Measurements from ENCODE around the gene SNRK. TPM values are rescaled to one million over a fixed set of nuclear protein-coding genes. Genes with fewer than 3 reads are reported as not detected.

SNRK gene
- total and polyA plus RNA-seq, 7 donors = 6.8 to 25.6 (median 18.8) TPM

DNA sequence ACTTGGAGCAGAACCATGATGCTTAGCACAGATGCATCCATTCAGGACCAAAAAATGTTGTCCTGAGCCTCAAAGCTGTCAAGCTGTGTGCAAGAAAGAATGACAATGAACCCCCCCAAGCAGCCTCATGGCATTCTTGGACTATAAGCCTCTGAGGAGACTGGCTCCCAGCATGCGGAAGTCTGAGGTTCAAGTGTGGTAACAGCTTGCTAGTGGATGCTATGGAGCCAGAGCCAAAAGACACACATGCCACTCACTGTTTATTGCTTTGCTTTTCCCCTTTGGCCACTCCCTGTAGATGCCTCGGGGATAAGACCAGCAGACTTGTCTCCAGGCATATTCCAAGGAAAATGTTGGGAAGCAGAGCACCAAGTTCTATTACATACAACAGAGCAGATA is 38.2 kb upstream of the SNRK start:
- Histone ChIP-seq H3K27me3 (ENCODE audit: insufficient read depth in 3 of 3, low read length in 2 of 3) (peaks cover 0 to 2% (median 1%) of the 10 kb centered on the region in 3 donors), H3K27ac (no peak overlapping the region), H3K9me3 (no peaks in the 10 kb centered on the region), H3K36me3 (ENCODE audit: insufficient read depth in 1 of 2, low read depth in 1 of 2) (no peaks in the 10 kb centered on the region), H3K4me3 (no peak overlapping the region), H3K4me1 (peaks cover 6% of the 10 kb centered on the region)
- WGBS, 3 donors = 27 to 46% (median 32%) methylated on average over 2 of the region's 2 CpGs
- TF ChIP-seq, protein P1, sequence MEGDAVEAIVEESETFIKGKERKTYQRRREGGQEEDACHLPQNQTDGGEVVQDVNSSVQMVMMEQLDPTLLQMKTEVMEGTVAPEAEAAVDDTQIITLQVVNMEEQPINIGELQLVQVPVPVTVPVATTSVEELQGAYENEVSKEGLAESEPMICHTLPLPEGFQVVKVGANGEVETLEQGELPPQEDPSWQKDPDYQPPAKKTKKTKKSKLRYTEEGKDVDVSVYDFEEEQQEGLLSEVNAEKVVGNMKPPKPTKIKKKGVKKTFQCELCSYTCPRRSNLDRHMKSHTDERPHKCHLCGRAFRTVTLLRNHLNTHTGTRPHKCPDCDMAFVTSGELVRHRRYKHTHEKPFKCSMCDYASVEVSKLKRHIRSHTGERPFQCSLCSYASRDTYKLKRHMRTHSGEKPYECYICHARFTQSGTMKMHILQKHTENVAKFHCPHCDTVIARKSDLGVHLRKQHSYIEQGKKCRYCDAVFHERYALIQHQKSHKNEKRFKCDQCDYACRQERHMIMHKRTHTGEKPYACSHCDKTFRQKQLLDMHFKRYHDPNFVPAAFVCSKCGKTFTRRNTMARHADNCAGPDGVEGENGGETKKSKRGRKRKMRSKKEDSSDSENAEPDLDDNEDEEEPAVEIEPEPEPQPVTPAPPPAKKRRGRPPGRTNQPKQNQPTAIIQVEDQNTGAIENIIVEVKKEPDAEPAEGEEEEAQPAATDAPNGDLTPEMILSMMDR (IDR thresholded peaks at IDR 0.05) = no peak
- DNase-seq (no peak), ATAC-seq (no peak)
- intact Hi-C loops (cut with DNase I) = no loop called here

DNA sequence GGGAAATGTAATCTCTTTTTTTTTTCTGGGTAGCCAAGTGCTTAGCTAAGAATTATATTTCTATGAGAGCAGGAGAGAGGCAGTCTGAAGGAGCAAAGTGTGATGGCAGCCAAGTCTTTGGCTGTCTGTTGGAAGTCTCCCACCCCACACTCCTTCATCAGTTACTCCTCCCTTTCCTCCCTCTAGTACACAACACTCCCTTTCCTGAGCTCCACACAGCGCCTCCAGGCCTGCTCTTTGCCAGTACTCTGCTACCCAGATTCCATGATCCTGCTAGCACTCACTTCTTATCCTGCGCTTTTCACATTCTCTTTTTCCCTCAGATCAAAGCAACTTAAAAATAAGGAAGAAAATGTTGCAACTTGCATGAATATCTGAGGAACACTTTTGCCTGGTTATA is 37.4 kb upstream of the SNRK start:
- WGBS, 3 donors = 77 to 93% (median 83%) methylated on average over 2 of the region's 2 CpGs
- no peak overlapping the region for H3K27ac ChIP-seq

DNA sequence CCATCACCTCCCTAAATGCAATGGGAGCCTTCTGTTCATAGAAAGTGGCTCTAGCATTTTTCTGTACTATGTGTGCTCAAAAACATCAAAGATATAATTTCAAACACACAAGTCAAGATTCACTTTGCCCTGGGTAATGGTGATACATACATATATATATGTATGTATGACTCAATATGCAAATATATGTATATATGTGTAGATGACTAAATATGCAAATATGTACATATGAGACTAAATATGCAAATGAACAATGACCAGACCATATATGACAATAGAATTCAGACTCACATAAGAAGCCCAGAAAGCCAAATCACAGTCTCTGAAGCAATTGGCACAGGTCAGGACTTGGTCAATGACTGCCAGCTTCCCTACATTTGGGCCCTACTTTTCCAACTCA is 36.9 kb upstream of the SNRK start:
- Histone ChIP-seq H3K27ac (no peak overlapping the region), H3K36me3 (ENCODE audit: insufficient read depth in 1 of 2, low read depth in 1 of 2) (no peaks in the 10 kb centered on the region), H3K4me3 (no peak overlapping the region), H3K27me3 (ENCODE audit: insufficient read depth in 3 of 3, low read length in 2 of 3) (peaks cover 0 to 2% (median 1%) of the 10 kb centered on the region in 3 donors), H3K9me3 (no peaks in the 10 kb centered on the region), H3K4me1 (peaks cover 6% of the 10 kb centered on the region)
- intact Hi-C loops (cut with DNase I) = no loop called here
- ATAC-seq = no peak
- no peak for DNase-seq
- TF ChIP-seq, protein P1 (IDR thresholded peaks at IDR 0.05) = no peak

More for the DNA sequence above, 37.4 kb upstream of the SNRK start:
- H3K36me3 ChIP-seq (ENCODE audit: insufficient read depth in 1 of 2, low read depth in 1 of 2) = no peaks in the 10 kb centered on the region
- H3K4me1 ChIP-seq = peaks cover 6% of the 10 kb centered on the region
- H3K9me3 ChIP-seq = no peaks in the 10 kb centered on the region
- H3K27me3 ChIP-seq (ENCODE audit: insufficient read depth in 3 of 3, low read length in 2 of 3) = peaks cover 0 to 2% (median 1%) of the 10 kb centered on the region in 3 donors
- intact Hi-C loops (cut with DNase I) = no loop called here
- no peak for DNase-seq
- TF ChIP-seq, protein P1 (IDR thresholded peaks at IDR 0.05) = no peak
- ATAC-seq = no peak
- H3K4me3 ChIP-seq = no peak overlapping the region

DNA sequence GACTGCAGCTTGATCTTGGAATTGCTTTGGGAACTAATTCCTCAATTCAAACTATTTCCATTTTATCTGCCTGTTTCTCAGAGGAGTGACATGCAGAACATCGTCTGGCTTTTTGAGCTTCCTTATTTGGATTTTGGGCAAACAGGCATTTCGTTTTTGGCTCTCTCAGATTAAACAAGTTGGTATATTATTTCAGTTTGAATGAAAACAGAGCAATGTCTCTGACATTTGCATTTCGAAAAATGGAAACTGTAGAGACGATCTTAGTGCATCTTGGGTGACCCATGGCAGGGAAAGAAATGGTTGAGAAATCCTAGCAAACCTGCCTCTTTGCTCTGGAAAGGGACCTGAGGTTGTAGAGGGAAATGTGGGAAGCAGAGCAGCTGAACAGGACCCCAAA is 33.0 kb upstream of the SNRK start:
- 82 to 87% (median 83%) methylated on average over 4 of the region's 4 CpGs for WGBS, 3 donors
- peaks cover under 1% of the 10 kb centered on the region for H3K4me1 ChIP-seq
- intact Hi-C loops (cut with DNase I) = no loop called here
- peaks cover 0 to 2% (median 0%) of the 10 kb centered on the region in 3 donors for H3K27me3 ChIP-seq (ENCODE audit: insufficient read depth in 3 of 3, low read length in 2 of 3)
- ATAC-seq (no peak), DNase-seq (no peak)
- TF ChIP-seq, protein P1 (IDR thresholded peaks at IDR 0.05) = no peak
- no peak overlapping the region for H3K4me3 ChIP-seq
- no peak overlapping the region for H3K27ac ChIP-seq
- H3K36me3 ChIP-seq (ENCODE audit: insufficient read depth in 1 of 2, low read depth in 1 of 2) = no peaks in the 10 kb centered on the region
- H3K9me3 ChIP-seq = no peaks in the 10 kb centered on the region

DNA sequence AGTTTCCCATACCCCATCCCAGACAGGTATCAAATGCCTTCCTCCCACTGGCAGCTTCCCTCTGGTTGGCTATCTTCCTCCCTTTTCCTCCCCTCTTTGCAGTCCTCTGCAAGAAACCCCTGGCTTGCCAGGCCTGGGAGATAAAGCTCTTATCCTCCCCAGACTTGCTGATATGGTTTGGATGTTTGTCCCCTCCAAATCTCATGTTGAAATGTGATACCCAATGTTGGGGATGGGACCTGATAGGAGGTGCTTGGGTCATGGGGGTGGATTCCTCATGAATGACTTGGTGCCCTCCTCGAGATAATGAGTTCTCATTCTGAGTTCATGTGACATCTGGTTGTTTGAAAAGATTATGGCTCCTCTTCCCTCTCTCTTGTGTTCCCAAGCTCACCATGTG is 32.2 kb upstream of the SNRK start:
- H3K4me1 ChIP-seq = no peaks in the 10 kb centered on the region
- TF ChIP-seq, protein P1 (IDR thresholded peaks at IDR 0.05) = no peak
- no peak for DNase-seq
- H3K27me3 ChIP-seq (ENCODE audit: insufficient read depth in 3 of 3, low read length in 2 of 3) = peaks cover 0 to 2% (median 0%) of the 10 kb centered on the region in 3 donors
- WGBS, 3 donors = 61 to 75% (median 70%) methylated on average over 1 of the region's 1 CpG
- no peak for ATAC-seq
- intact Hi-C loops (cut with DNase I) = no loop called here
- no peaks in the 10 kb centered on the region for H3K36me3 ChIP-seq (ENCODE audit: insufficient read depth in 1 of 2, low read depth in 1 of 2)
- H3K4me3 ChIP-seq = no peak overlapping the region
- H3K27ac ChIP-seq = no peak overlapping the region
- no peaks in the 10 kb centered on the region for H3K9me3 ChIP-seq
